A549 (cell line): Measurements from ENCODE around the gene SGIP1.

Experiments
- MAFK ChIP-seq: fragments of 450-650 bp; IDR thresholded peaks from 2 replicates; pipeline ENCODE4 v1.6.1; 2014; ENCODE audit not compliant: partially characterized antibody
- RCOR1 ChIP-seq: fragments of 150-350 bp; IDR thresholded peaks from 2 replicates; pipeline ENCODE4 v1.6.1; 2014; ENCODE audit warnings: antibody characterized with exemption, low read length, low read depth
- TF ChIP-seq, protein P1 (sequence below): fragments of >200 bp; sonication (Bioruptor Twin); formaldehyde crosslinking; IDR thresholded peaks from 3 replicates; pipeline ENCODE4 v1.5.1; 2016
- TF ChIP-seq, protein P2 (sequence below): fragments of 450-650 bp; IDR thresholded peaks from 2 replicates; pipeline ENCODE4 v1.6.1; 2014; ENCODE audit warnings: antibody characterized with exemption
- TF ChIP-seq, protein P3 (sequence below): IDR thresholded peaks from 2 replicates; pipeline ENCODE4 v1.6.1; 2012; ENCODE audit warnings: low read depth, borderline replicate concordance

DNA sequence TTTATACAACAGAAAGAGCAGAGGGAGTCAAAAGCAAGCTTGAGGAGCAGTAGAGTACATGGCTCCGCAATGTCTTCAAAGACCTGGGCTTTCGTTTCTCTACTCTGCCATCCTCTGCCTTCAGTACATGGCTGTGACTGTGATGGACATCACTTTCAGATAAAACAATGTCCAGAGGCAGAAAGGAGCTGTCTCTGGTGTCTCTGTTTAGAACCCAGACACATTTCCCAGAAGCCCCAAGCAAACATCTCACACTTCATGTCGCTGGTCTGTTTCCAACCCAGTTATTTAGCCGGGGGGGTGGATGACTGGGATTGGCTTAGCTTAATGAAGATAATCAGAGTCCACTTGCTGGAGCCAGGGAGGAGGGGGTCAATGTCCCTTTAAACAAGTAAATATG is 25.6 kb downstream of the SGIP1 start:
- TF ChIP-seq, protein P1, sequence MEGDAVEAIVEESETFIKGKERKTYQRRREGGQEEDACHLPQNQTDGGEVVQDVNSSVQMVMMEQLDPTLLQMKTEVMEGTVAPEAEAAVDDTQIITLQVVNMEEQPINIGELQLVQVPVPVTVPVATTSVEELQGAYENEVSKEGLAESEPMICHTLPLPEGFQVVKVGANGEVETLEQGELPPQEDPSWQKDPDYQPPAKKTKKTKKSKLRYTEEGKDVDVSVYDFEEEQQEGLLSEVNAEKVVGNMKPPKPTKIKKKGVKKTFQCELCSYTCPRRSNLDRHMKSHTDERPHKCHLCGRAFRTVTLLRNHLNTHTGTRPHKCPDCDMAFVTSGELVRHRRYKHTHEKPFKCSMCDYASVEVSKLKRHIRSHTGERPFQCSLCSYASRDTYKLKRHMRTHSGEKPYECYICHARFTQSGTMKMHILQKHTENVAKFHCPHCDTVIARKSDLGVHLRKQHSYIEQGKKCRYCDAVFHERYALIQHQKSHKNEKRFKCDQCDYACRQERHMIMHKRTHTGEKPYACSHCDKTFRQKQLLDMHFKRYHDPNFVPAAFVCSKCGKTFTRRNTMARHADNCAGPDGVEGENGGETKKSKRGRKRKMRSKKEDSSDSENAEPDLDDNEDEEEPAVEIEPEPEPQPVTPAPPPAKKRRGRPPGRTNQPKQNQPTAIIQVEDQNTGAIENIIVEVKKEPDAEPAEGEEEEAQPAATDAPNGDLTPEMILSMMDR = no peak
- TF ChIP-seq, protein P2, sequence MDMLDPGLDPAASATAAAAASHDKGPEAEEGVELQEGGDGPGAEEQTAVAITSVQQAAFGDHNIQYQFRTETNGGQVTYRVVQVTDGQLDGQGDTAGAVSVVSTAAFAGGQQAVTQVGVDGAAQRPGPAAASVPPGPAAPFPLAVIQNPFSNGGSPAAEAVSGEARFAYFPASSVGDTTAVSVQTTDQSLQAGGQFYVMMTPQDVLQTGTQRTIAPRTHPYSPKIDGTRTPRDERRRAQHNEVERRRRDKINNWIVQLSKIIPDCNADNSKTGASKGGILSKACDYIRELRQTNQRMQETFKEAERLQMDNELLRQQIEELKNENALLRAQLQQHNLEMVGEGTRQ = no peak
- TF ChIP-seq RCOR1 = no peak
- TF ChIP-seq, protein P3, sequence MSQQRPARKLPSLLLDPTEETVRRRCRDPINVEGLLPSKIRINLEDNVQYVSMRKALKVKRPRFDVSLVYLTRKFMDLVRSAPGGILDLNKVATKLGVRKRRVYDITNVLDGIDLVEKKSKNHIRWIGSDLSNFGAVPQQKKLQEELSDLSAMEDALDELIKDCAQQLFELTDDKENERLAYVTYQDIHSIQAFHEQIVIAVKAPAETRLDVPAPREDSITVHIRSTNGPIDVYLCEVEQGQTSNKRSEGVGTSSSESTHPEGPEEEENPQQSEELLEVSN = no peak
- TF ChIP-seq MAFK = no peak
